AG04450 (cell line): ENCODE measurements around the gene EDEM3. TPM values are rescaled to one million over a fixed set of nuclear protein-coding genes. Genes with fewer than 3 reads are reported as not detected.

ENCODE experiments used
- CTCF ChIA-PET: fragments of 300-600, 350-600 bp; formaldehyde crosslinking; extraction: SDS; loops from one replicate; lab custom pipeline; 2022; ENCODE audit warnings: antibody characterized with exemption, inconsistent platforms; lab: Charles Lee
- POLR2A ChIA-PET: fragments of 350-600 bp; formaldehyde crosslinking; extraction: SDS; loops from one replicate; lab custom pipeline; 2021; ENCODE audit warnings: antibody characterized with exemption, inconsistent platforms; lab: Yijun Ruan, JAX
- DNase-seq: peaks from one replicate; pipeline ENCODE4 v3.0.0-alpha.2; 2011; ENCODE audit warnings: low read depth, low spot score
- H3K27ac ChIP-seq: one replicate; pipeline ENCODE4 v1.5.1; 2012; ENCODE audit warnings: low read depth, low read length, control low read depth
- H3K27me3 ChIP-seq: one replicate; pipeline ENCODE4 v1.6.0; 2012; ENCODE audit warnings: low read length; ENCODE audit not compliant: control insufficient read depth, insufficient read depth
- H3K4me3 ChIP-seq: 2 replicates; pipeline ENCODE4 v1.5.1; 2011; ENCODE audit warnings: mild to moderate bottlenecking, low read depth, low read length, control low read depth
- H3K9me3 ChIP-seq: 2 replicates; pipeline ENCODE4 v1.5.1; 2012; ENCODE audit warnings: low read length; ENCODE audit not compliant: control insufficient read depth, insufficient read depth
- polyA plus RNA-seq: library from polyadenylated mRNA; depleted of rRNA; stranded (reverse); fragments of >200 nt; gene quantifications from 2 replicates; pipeline ENCODE4 v1.2.3, GENCODE V29; 2011
- TF ChIP-seq, protein P1 (sequence below): IDR thresholded peaks from 2 replicates; pipeline ENCODE4 v1.5.1; 2011; ENCODE audit warnings: low read depth, low read length, control low read depth, inconsistent platforms

EDEM3 gene
- polyA plus RNA-seq, 1 experiment: 26.1 TPM

DNA sequence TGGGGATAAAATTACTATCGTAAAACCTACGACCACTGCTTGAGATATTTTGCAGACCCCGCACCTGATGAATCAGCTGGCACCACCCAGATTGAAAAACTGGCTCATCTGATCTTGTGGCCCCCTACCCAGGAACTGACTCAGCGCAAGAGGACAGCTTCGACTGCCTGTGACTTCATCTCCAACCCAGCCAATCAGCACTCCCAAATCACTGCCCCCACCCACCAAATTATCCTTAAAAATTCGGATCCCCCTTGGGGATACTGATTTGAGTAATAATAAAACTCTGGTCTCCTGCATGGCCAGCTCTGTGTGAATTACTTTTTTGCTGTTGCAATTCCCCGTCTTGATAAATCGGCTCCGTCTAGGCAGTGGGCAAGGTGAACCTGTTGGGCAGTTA lies 81.4 kb downstream of the EDEM3 start:
- ChIA-PET CTCF (interaction anchor here (1.9 kb wide), 1 partner anchor 9 kb away, joined by 18 read pairs; no protein-coding TSS in a partner anchor), POLR2A (no interaction called here)
- no peaks in the 10 kb centered on the region for H3K9me3 ChIP-seq
- DNase-seq: no peak
- H3K27me3 ChIP-seq: peaks cover 4% of the 10 kb centered on the region
- H3K4me3 ChIP-seq: no peak overlapping the region
- TF ChIP-seq, protein P1, sequence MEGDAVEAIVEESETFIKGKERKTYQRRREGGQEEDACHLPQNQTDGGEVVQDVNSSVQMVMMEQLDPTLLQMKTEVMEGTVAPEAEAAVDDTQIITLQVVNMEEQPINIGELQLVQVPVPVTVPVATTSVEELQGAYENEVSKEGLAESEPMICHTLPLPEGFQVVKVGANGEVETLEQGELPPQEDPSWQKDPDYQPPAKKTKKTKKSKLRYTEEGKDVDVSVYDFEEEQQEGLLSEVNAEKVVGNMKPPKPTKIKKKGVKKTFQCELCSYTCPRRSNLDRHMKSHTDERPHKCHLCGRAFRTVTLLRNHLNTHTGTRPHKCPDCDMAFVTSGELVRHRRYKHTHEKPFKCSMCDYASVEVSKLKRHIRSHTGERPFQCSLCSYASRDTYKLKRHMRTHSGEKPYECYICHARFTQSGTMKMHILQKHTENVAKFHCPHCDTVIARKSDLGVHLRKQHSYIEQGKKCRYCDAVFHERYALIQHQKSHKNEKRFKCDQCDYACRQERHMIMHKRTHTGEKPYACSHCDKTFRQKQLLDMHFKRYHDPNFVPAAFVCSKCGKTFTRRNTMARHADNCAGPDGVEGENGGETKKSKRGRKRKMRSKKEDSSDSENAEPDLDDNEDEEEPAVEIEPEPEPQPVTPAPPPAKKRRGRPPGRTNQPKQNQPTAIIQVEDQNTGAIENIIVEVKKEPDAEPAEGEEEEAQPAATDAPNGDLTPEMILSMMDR: no peak
- H3K27ac ChIP-seq: no peak overlapping the region

DNA sequence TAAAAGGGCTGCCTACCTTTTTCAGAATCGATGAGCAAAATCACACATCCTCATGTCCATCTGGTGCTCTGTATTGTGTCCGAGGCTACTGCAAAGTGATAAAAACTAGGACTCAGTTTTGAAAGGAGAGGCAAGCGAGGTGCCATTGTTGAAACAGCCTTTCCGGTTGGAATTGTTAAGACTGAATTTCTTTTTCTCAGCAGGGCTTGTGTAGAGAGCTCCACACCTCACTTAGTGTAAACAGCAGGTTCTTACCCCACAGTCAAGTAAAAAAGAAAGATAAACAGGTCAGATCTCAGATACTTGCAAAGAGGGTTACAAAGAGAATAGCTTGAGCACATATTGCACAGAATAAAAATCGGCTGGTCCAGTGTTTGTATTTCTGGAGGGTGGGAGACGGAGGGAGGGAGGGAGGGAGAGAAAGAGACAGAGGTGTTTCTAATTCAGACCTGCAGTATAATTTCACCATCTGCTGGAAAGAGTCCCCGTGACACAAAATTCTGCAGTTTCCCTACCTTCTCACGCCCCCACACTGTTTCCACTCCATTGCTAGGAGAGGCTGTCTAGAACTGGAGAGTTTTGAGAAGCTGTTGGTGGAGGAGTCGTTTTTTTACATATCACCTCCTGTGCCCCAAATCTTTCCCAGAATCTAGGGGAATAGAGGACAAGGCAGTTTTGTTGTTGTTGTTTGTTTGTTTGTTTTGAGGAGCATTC lies 82.5 kb downstream of the EDEM3 start:
- TF ChIP-seq, protein P1: no peak
- POLR2A ChIA-PET: no interaction called here
- no peak for DNase-seq
- peaks cover 4% of the 10 kb centered on the region for H3K27me3 ChIP-seq
- H3K9me3 ChIP-seq: no peaks in the 10 kb centered on the region
- CTCF ChIA-PET: interaction anchor here (1.1 kb wide), 1 partner anchor 8 kb away, joined by 4 read pairs; no protein-coding TSS in a partner anchor
- H3K4me3 ChIP-seq: no peak overlapping the region
- no peak overlapping the region for H3K27ac ChIP-seq

DNA sequence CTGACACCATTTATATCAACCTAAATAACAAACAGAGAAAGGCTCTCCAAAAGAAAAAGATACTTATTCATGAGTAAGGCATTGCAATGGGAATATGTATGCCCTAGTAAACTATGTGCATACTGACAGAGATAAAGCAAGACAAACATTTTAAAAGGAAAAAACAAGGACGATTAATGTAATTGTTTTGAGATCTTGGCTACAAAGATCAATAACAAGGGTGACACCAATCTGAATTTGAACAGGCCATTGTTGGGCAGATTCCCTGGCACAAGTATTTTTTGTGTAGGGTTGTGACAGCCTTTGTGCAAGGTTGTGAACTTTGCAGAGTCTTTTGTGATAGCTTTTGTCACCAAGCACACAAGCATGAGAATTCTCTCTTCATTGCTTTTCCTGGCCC lies 85.3 kb downstream of the EDEM3 start:
- ChIA-PET POLR2A (no interaction called here), CTCF (interaction anchor here (2.1 kb wide), 1 partner anchor 22 kb away, joined by 9 read pairs; no protein-coding TSS in a partner anchor)
- H3K27ac ChIP-seq: no peak overlapping the region
- DNase-seq: no peak
- TF ChIP-seq, protein P1: no peak
- H3K4me3 ChIP-seq: no peak overlapping the region
- no peaks in the 10 kb centered on the region; the same call in 1 of the 2 replicates for H3K9me3 ChIP-seq
- peaks cover 10% of the 10 kb centered on the region for H3K27me3 ChIP-seq

DNA sequence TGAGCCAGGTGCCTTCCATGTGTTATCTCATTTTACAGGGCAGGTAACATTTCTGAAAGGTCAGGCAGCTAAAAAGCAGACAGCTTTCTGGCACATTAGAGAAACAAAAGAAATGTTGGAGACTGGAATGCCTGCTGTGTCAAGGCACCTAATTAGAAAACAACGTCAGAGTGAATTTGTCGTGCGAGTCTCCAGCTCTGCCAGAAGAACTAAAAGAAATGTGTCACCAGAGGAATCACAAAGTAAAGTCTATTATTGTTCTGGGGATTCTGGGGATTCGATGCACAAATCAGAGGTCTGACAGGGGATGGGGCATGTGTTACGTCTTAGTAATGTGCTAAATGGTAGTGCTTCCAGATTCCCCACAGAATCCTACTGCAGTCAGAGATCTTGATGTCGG lies 89.3 kb downstream of the EDEM3 start:
- Histone ChIP-seq H3K27me3 (peaks cover 6% of the 10 kb centered on the region), H3K9me3 (no peaks in the 10 kb centered on the region; the same call in 1 of the 2 replicates), H3K4me3 (no peak overlapping the region), H3K27ac (no peak overlapping the region)
- CTCF ChIA-PET: interaction anchor here (0.6 to 2.9 kb wide), 4 partner anchors 13 to 423 kb away, joined by 3 to 35 read pairs (median 12); no protein-coding TSS in a partner anchor
- TF ChIP-seq, protein P1: no peak
- POLR2A ChIA-PET: no interaction called here
- no peak for DNase-seq

DNA sequence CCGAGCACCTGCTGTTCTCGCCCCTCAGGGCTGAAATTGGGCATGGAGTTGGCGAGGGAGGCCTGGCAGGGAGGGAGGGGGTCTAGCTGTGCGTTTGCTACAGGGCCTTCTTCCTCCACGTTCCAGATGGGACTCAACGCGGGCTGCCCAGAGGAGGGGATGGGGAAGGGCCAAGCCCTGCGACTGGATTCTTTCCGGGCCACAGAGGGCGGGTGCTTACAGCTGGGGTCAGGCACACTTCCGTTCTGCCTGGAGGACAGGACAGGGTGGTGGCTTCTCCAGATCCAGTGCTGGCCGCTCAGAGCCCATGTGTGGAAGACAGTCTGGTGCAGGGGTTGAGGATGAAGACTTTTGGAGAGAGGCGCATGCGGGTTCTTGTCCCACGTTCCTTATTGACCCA lies 90.0 kb downstream of the EDEM3 start:
- ChIA-PET POLR2A (interaction anchor here (1.3 kb wide), 1 partner anchor 608 kb away, joined by 3 read pairs; no protein-coding TSS in a partner anchor), CTCF (interaction anchor here (0.6 to 2.9 kb wide), 70 partner anchors 7 to 1009 kb away, joined by 3 to 41 read pairs (median 5); partner anchors contain the start of gene C1orf21)
- H3K4me3 ChIP-seq: no peak overlapping the region
- TF ChIP-seq, protein P1: no peak
- H3K27me3 ChIP-seq: peaks cover 6% of the 10 kb centered on the region
- H3K27ac ChIP-seq: no peak overlapping the region
- H3K9me3 ChIP-seq: no peaks in the 10 kb centered on the region; the same call in 1 of the 2 replicates
- no peak for DNase-seq
